HepG2 (cell line): ENCODE measurements around the gene PGPEP1. TPM values are rescaled to one million over a fixed set of nuclear protein-coding genes. Genes with fewer than 3 reads are reported as not detected.

Experiments used
- AGO2 ChIP-seq: fragments of 200-400 bp; formaldehyde crosslinking; optimal IDR thresholded peaks from 2 replicates; pipeline ENCODE3; 2017; ENCODE audit warnings: mild to moderate bottlenecking, low read depth, low read length, moderate library complexity
- CEBPB ChIP-seq: IDR thresholded peaks from 2 replicates; pipeline ENCODE4 v1.6.1; 2011; ENCODE audit warnings: low read depth, low read length, improper control_type of control experiment, borderline replicate concordance
- JUND ChIP-seq: sonication (generic); formaldehyde crosslinking; IDR thresholded peaks from 2 replicates; pipeline ENCODE4 v1.8.0; 2022; ENCODE audit warnings: mild to moderate bottlenecking, missing genetic modification reagents
- MEIS1 ChIP-seq: sonication (generic); formaldehyde crosslinking; IDR thresholded peaks from 2 replicates; pipeline ENCODE4 v1.9.0; 2021; ENCODE audit warnings: mild to moderate bottlenecking, missing genetic modification reagents, moderate library complexity, borderline replicate concordance
- RARA ChIP-seq: IDR thresholded peaks from 2 replicates; pipeline ENCODE4 v1.6.1; 2016; ENCODE audit warnings: missing genetic modification reagents, missing compliant biosample characterization
- RORA ChIP-seq: sonication (generic); formaldehyde crosslinking; IDR thresholded peaks from 2 replicates; pipeline ENCODE4 v1.5.0; 2020; ENCODE audit warnings: mild to moderate bottlenecking, missing genetic modification reagents, moderate library complexity
- ZNF337 ChIP-seq: sonication (generic); formaldehyde crosslinking; IDR thresholded peaks from 2 replicates; pipeline ENCODE4 v1.5.1; 2020; ENCODE audit warnings: missing genetic modification reagents, low read depth, mild to moderate bottlenecking, borderline replicate concordance
- ZNF615 ChIP-seq: sonication (generic); formaldehyde crosslinking; IDR thresholded peaks from 2 replicates; pipeline ENCODE4 v1.5.0; 2020; ENCODE audit warnings: mild to moderate bottlenecking, missing genetic modification reagents, borderline replicate concordance
- ZNF720 ChIP-seq: sonication (generic); formaldehyde crosslinking; IDR thresholded peaks from 2 replicates; pipeline ENCODE4 v1.4.0; 2020; ENCODE audit warnings: missing genetic modification reagents
- ZNF768 ChIP-seq: sonication (generic); formaldehyde crosslinking; IDR thresholded peaks from 2 replicates; pipeline ENCODE4 v1.4.0; 2020; ENCODE audit warnings: missing genetic modification reagents
- ZSCAN9 ChIP-seq: IDR thresholded peaks from 2 replicates; pipeline ENCODE4 v1.6.1; 2016; ENCODE audit warnings: borderline replicate concordance
- polyA plus RNA-seq, 8 experiments: library from polyadenylated mRNA; depleted of rRNA in 3 of 8; stranded (reverse) in 7 of 8; unstranded in 1 of 8; fragments of >200 nt; fragmentation: Illumina TruSeq in 4 of 8; extraction: Trizol in 4 of 8; gene quantifications; 2 replicates each; pipeline versions ENCODE4 v1.2.1 to v1.2.3, GENCODE V29; 2011 to 2016; ENCODE audit warnings: low read depth in 4 of 8, missing spikeins in 1 of 8, mixed read lengths in 1 of 8; ENCODE audit not compliant: insufficient read depth in 1 of 8
- total RNA-seq, 5 experiments: library from RNA; depleted of rRNA; stranded (reverse); fragments of >200 nt; fragmentation: Illumina TruSeq; extraction: Trizol; gene quantifications; 2 replicates each; pipeline ENCODE4 v1.2.3, GENCODE V29; 2016; ENCODE audit warnings: low read depth in 1 of 5
- TF ChIP-seq, protein P1 (sequence below): fragments of 450-650 bp; IDR thresholded peaks from 2 replicates; pipeline ENCODE4 v1.6.1; 2017; ENCODE audit warnings: mild to moderate bottlenecking
- TF ChIP-seq, protein P2 (sequence below), 2 experiments: sonication (generic) in 1 of 2; formaldehyde crosslinking in 1 of 2; IDR thresholded peaks; 2 replicates each; pipeline versions ENCODE4 v1.5.1 to v1.6.1; 2011 to 2020; ENCODE audit warnings: borderline replicate concordance in 1 of 2, low read depth in 1 of 2, low read length in 1 of 2, mild to moderate bottlenecking in 1 of 2, missing genetic modification reagents in 1 of 2, moderate library complexity in 1 of 2

The PGPEP1 gene
- total and polyA plus RNA-seq, 2 of the 13 experiments (the other 11 are each of a cell fraction or from before 2014, with no cell fraction given) = 53.1 to 56.6 TPM

DNA sequence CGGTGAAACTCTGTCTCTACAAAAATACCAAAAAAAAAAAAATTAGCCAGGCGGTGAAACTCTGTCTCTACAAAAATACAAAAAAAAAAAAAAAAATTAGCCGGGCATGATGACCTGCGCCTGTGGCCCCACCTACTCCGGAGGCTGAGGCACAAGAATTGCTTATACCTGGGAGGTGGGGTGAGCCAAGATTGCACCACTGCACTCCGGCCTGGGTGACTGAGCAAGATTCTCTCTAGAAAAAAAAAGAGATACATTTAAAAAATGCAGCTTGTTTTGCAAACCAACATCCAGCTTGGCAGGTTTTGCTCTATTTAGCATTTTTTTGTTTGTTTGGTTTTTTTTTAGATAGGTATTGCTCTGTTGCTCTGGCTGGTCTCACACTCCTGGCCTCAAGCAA, 6.7 kb upstream of the PGPEP1 start (continued):
- TF ChIP-seq, protein P1, sequence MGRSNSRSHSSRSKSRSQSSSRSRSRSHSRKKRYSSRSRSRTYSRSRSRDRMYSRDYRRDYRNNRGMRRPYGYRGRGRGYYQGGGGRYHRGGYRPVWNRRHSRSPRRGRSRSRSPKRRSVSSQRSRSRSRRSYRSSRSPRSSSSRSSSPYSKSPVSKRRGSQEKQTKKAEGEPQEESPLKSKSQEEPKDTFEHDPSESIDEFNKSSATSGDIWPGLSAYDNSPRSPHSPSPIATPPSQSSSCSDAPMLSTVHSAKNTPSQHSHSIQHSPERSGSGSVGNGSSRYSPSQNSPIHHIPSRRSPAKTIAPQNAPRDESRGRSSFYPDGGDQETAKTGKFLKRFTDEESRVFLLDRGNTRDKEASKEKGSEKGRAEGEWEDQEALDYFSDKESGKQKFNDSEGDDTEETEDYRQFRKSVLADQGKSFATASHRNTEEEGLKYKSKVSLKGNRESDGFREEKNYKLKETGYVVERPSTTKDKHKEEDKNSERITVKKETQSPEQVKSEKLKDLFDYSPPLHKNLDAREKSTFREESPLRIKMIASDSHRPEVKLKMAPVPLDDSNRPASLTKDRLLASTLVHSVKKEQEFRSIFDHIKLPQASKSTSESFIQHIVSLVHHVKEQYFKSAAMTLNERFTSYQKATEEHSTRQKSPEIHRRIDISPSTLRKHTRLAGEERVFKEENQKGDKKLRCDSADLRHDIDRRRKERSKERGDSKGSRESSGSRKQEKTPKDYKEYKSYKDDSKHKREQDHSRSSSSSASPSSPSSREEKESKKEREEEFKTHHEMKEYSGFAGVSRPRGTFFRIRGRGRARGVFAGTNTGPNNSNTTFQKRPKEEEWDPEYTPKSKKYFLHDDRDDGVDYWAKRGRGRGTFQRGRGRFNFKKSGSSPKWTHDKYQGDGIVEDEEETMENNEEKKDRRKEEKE = no peak
- no peak for TF ChIP-seq ZNF615 (CRISPR knock-in tag)
- no peak for TF ChIP-seq ZNF720 (CRISPR knock-in tag)
- no peak for TF ChIP-seq RARA (CRISPR knock-in tag)
- 0 out of 2 replicates have a peak, but pooled peaks have one; percentile 4 for TF ChIP-seq CEBPB
- TF ChIP-seq, protein P2, sequence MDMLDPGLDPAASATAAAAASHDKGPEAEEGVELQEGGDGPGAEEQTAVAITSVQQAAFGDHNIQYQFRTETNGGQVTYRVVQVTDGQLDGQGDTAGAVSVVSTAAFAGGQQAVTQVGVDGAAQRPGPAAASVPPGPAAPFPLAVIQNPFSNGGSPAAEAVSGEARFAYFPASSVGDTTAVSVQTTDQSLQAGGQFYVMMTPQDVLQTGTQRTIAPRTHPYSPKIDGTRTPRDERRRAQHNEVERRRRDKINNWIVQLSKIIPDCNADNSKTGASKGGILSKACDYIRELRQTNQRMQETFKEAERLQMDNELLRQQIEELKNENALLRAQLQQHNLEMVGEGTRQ (IDR thresholded peaks at IDR 0.05; ENCODE audit: low read depth, low read length) = no peak
- TF ChIP-seq, protein P2 (CRISPR knock-in tag; IDR thresholded peaks at IDR 0.05; ENCODE audit: borderline replicate concordance) = no peak
- TF ChIP-seq JUND (CRISPR knock-in tag) = no peak
- no peak for TF ChIP-seq ZNF337
- TF ChIP-seq MEIS1 (CRISPR knock-in tag) = 0 out of 2 replicates have a peak, but pooled peaks have one; percentile 4
- no peak for TF ChIP-seq RORA (CRISPR knock-in tag)
- no peak for TF ChIP-seq ZSCAN9 (CRISPR knock-in tag)
- no peak for TF ChIP-seq AGO2
- no peak for TF ChIP-seq ZNF768 (CRISPR knock-in tag)
